ENCODE results near the gene TANGO6.
A peak's percentile ranks its signal among the peaks of the same experiment; 100 is the strongest.
"Not testable (repeated sequence)": the region's sequence is repeated elsewhere in the genome, so short reads cannot be mapped to it uniquely, and the experiment has no call there.

TANGO6 gene

GRCh38 chr16:68843482-68844210 is at the start of gene TANGO6:
Gene TANGO6, plus strand, starts transcription at chr16:68843531. Its CDS starts 87 bp downstream, at chr16:68843618.
- peak; percentile 55 to 82 for DNase-seq

- DNase-seq = peak; percentile 41 to 65
Observed at GRCh38 chr16:68798398-68798797, 44.9 kb upstream of the TANGO6 start.

GRCh38 chr16:68800257-68800875 is 43.0 kb upstream of the TANGO6 start:
- DNase-seq = peak; percentile 7 to 77

DNA sequence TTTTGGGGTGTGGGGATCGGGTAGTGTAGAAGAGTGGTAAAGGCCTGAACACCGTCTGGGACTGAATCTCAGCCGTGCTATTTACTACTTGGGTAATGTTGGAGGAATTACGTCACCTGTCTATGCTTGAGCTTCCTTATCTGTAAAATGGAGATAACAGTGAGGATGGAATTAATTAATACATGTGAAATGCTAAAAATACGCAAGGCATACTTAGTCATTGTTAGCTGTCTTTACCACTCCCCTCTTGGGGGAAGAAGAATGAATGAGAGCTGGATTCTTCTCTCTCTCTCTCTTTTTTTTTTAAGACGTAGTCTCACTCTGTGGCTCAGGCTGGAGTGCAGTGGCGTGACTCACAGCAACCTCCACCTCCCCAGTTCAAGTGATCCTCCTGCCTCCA is 41.1 kb upstream of the TANGO6 start:
- DNase-seq = no peak

- no peak for DNase-seq
Observed at GRCh38 chr16:68806422-68806821, 36.9 kb upstream of the TANGO6 start.

DNA sequence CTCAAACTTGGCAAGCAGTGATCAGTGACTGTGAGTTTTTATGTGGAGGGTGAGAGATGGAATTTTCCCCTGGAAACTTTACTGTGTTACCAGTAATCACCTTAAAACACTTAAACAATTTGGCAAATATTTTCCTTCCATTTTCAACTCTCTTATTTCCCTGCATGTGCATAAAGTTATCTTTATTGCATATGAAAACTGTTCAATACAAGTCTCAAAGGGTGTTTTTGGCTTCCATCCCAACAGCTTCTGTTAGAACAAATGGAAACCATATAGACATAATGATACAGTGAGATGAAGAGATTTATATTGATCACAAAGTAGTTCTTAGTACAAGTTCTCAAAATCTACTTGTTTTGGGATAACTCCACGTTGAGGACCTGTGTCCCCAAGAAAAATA is 36.4 kb upstream of the TANGO6 start:
- DNase-seq = no peak

DNA sequence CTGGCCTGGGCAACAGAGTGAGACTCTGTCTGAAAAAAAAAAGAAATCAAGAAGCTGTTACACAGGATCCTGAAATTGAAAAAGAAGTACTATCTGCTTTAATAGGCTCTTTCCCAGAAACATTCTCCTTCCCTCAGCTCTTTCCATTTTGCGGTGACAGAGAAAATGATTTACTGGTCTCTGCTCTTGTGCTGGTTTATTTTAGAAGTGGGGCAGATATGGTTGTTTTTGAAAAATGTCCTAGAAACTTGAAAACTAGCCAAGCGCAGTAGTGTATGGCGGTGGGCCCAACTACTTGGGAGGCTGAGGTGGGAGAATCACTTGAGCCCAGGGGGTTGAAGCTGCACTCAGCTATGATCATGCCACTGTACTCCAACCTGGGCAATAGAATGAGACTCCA is 28.8 kb upstream of the TANGO6 start:
- no peak for DNase-seq

DNA sequence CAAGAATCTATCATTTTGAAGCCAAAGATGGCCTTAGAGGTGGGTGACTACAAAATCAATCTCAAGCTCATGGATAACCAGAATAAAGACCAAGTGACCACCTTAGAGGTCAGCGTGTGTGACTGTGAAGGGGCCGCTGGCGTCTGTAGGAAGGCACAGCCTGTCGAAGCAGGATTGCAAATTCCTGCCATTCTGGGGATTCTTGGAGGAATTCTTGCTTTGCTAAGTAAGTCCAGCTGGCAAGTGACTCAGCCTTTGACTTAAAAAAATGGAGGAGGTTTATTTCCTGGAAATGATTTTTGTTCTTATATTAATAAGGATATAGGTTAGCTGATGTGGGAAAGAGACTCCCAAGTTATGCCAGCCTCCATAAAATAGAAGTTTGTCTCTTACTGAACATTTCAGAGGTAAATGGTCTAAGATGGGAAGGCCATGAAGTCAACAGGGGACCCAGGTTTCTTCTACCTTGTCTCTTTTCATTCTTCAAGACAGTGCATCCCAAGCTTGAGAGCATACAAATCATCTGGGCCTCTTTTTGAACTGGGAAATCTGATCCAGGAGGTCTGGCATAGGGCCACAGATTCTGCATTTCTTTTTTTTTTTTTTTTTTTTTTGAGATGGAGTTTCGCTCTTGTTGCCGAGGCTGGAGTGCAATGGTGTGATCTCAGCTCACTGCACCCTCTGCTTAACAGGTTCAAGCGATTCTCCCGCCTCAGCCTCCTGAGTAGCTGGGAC is 19.8 kb upstream of the TANGO6 start:
- DNase-seq = no peak

GRCh38 chr16:68825427-68825826 is 17.9 kb upstream of the TANGO6 start:
- DNase-seq = no peak

DNA sequence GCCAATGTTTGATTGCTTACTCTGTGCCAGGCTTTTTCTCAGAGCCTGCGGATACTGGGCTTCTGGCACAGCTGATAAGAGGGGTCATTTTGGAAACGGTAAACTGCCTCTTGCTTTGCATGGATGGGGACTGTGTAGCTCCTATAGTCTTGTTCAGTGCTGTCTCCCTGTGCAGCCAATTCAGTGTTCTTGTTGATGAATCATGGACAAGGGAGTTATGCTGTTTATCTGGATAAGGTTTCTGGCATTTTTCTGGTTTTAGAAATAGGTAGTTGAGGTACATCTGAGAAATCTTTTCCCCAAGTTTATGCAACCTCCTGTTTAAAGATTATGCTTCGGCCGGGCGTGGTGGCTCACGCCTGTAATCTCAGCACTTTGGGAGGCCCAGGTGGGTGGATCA is 16.7 kb upstream of the TANGO6 start:
- DNase-seq = no peak

DNA sequence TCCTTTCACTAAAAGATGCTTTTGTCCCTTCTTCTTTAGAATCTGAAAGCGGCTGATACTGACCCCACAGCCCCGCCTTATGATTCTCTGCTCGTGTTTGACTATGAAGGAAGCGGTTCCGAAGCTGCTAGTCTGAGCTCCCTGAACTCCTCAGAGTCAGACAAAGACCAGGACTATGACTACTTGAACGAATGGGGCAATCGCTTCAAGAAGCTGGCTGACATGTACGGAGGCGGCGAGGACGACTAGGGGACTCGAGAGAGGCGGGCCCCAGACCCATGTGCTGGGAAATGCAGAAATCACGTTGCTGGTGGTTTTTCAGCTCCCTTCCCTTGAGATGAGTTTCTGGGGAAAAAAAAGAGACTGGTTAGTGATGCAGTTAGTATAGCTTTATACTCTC is 10.1 kb upstream of the TANGO6 start:
- DNase-seq = no peak

- DNase-seq = no peak
Observed at GRCh38 chr16:68834550-68834949, 8.8 kb upstream of the TANGO6 start.

DNA sequence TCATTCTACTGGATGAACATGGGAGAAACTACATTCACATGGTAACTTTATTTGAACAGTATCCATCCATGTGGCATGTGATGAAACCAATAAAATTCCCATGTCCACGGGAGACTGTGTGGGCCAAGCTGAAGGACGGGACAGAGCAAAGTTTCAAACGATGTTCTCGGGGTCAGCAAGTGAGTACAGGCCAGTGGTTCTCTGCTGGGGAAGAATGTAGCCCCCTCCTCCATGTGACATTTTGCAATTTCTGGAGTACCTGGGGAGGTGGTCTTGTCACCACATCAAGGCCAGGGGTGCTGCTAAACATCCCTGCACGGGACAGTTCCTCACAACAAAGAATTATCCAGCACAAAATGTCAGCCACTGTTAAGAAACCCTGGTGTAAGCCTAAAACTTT is 7.4 kb upstream of the TANGO6 start:
- no peak for DNase-seq

GRCh38 chr16:68839831-68840230 is 3.5 kb upstream of the TANGO6 start:
- no peak for DNase-seq

- not testable (repeated sequence) for DNase-seq
Observed at GRCh38 chr16:68842964-68843481, 308 bp upstream of the TANGO6 start.

- DNase-seq = no peak
Observed at GRCh38 chr16:68844211-68844564, 857 bp downstream of the TANGO6 start.

- DNase-seq = no peak
Observed at GRCh38 chr16:68848786-68849185, 5.5 kb downstream of the TANGO6 start.

GRCh38 chr16:68850481-68850880 is 7.2 kb downstream of the TANGO6 start:
- no peak for DNase-seq

DNA sequence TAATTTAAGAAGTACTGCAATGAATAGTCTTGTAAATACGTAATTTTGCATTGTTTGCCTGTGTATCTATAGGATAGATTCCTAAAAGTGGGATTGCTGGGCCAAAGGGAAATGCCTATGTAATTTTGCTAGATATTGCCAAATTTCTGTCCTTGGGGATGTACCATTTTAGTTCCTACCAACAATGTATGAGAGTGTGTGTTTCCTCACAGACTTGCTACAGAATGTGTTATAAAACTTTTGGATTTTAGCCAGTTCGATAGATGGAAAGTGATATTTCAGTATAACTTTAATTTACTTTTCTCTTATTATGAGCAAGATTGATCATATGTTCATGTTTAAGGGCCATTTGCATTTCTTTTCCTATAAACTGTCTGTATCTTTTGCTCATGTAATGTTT is 8.3 kb downstream of the TANGO6 start:
- no peak for DNase-seq

DNA sequence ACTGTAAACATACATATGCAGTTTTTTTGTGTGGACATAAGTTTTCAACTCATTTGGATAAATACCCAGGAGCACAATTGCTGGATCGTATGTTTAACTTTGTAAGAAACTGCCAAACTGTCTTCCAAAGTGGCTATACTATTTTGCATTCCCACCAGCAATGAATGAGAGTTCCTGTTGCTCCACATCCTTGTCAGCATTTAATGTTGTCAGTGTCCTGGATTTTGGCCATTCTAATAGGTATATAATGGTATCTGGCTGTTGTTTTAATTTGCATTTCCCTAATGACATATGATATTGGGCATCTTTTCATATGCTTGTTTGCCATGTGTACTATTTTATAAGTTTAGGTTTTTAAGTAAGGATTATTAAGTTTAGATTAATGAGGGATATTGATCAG is 14.1 kb downstream of the TANGO6 start:
- DNase-seq = no peak

GRCh38 chr16:68859828-68860227 is 16.5 kb downstream of the TANGO6 start:
- no peak for DNase-seq

DNA sequence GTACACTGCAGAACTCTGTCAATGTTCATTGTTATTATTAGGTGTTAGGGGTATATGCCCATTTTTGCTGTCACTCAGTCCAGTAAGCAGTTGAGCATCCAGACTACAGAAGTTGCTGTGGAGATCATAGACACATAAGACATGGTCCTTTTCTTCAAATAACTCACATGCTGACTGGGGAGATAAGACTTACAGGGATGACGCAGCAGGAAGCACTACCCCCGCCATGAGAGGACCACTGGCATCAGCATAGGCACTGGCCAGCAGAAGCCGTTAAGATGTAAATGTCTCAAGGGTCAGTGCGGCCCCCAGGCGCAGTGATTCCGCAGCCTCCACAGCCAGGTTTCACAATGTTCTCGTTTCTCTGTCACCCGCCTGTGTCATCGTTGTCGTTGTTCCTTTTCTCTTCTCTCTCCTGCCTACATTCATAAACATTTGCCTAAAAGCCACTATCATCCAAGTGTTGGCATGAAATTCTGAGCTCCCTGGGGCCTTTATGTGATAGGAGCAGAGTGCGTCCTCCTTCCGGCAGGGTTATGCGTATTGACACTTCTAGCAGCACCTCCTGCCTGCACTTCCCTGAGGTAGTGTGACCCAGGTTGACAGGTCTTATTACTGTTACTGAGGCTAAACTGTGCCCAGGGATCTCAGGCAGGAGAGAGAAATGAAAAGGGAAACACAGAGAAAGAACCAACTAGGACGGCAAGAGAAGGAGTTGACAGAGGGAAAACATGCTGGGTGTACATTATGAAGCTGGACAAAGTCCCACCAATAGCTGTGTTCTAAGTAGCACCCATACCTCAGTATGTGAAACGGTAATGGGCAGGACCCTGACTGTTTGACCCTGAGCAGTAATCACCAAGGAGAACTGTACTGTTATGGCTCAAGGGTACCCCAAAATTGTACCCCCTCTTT is 17.9 kb downstream of the TANGO6 start:
- no peak for DNase-seq

- no peak for DNase-seq
Observed at GRCh38 chr16:68866933-68867332, 23.6 kb downstream of the TANGO6 start.
